CD14-positive monocyte (primary cell): ENCODE data around the gene DNAH3. TPM values are rescaled to one million over a fixed set of nuclear protein-coding genes. Genes with fewer than 3 reads are reported as not detected.

Experiments
- DNase-seq, 3 donors: peaks; one replicate each; pipeline ENCODE4 v3.0.0-alpha.2; 2011 to 2022
- H2AFZ ChIP-seq: 2 replicates; pipeline ENCODE4 v1.6.0; 2012; ENCODE audit warnings: mild to moderate bottlenecking, low read depth, low read length, inconsistent platforms; ENCODE audit not compliant: insufficient read depth, poor library complexity, severe bottlenecking
- H3K27ac ChIP-seq, 2 donors: 1 replicate in 1 of 2; 2 replicates in 1 of 2; pipeline ENCODE4 v1.5.1; 2012 to 2013; ENCODE audit warnings: low read length in 2 of 2, control low read depth in 1 of 2, inconsistent platforms in 1 of 2, low read depth in 1 of 2, mild to moderate bottlenecking in 1 of 2
- H3K27me3 ChIP-seq, 2 donors: one replicate each; pipeline versions ENCODE4 v1.6.0 to v1.6.1; 2011 to 2013; ENCODE audit warnings: low read length in 2 of 2; ENCODE audit not compliant: control insufficient read depth in 2 of 2, insufficient read depth in 2 of 2
- H3K36me3 ChIP-seq, 2 donors: replicated peaks in 1 of 2; 1 replicate in 1 of 2; 2 replicates in 1 of 2; pipeline versions ENCODE4 v1.5.1 to v1.6.1; 2012 to 2013; ENCODE audit warnings: low read length in 2 of 2, control low read depth in 1 of 2, inconsistent platforms in 1 of 2, mild to moderate bottlenecking in 1 of 2; ENCODE audit not compliant: insufficient read depth in 2 of 2, control insufficient read depth in 1 of 2
- H3K4me1 ChIP-seq, 2 donors: 1 replicate in 1 of 2; 2 replicates in 1 of 2; pipeline versions ENCODE4 v1.5.1 to v1.6.1; 2012 to 2013; ENCODE audit warnings: low read length in 2 of 2, control low read depth in 1 of 2, inconsistent platforms in 1 of 2, mild to moderate bottlenecking in 1 of 2, moderate library complexity in 1 of 2; ENCODE audit not compliant: insufficient read depth in 2 of 2, control insufficient read depth in 1 of 2
- H3K4me2 ChIP-seq: replicated peaks from 2 replicates; pipeline ENCODE3; 2012; ENCODE audit warnings: low read length, moderate library complexity, mild to moderate bottlenecking; ENCODE audit not compliant: poor library complexity, severe bottlenecking; ENCODE audit errors: extremely low read depth
- H3K4me3 ChIP-seq, 3 experiments: fragments of 200-600 bp in 1 of 3; sonication (generic) in 1 of 3; replicated peaks in 1 of 3; 1 replicate in 2 of 3; 2 replicates in 1 of 3; pipeline ENCODE4 v1.5.1; 2011 to 2013; ENCODE audit warnings: low read length in 3 of 3, mild to moderate bottlenecking in 3 of 3, control low read depth in 2 of 3, low read depth in 2 of 3, inconsistent platforms in 1 of 3, moderate library complexity in 1 of 3
- H3K79me2 ChIP-seq: 2 replicates; pipeline ENCODE4 v1.6.0; 2012; ENCODE audit warnings: mild to moderate bottlenecking, control low read depth, inconsistent platforms, low read length, moderate library complexity; ENCODE audit not compliant: insufficient read depth
- H3K9ac ChIP-seq: 2 replicates; pipeline ENCODE4 v1.6.0; 2017; ENCODE audit warnings: low read length, mild to moderate bottlenecking; ENCODE audit not compliant: insufficient read depth, poor library complexity, severe bottlenecking
- H3K9me3 ChIP-seq, 2 donors: replicated peaks in 1 of 2; 1 replicate in 1 of 2; 2 replicates in 1 of 2; pipeline versions ENCODE4 v1.5.1 to v1.6.1; 2012 to 2013; ENCODE audit warnings: low read length in 2 of 2, control low read depth in 1 of 2; ENCODE audit not compliant: control insufficient read depth in 1 of 2, insufficient read depth in 1 of 2
- H4K20me1 ChIP-seq: 2 replicates; pipeline ENCODE4 v1.6.0; 2012; ENCODE audit warnings: mild to moderate bottlenecking, low read length, control low read depth, moderate library complexity; ENCODE audit not compliant: insufficient read depth
- H3K27ac Mint-ChIP-seq, 7 donors: one replicate each; pipeline ENCODE4 v1.8.0; 2020; ENCODE audit warnings: mild to moderate bottlenecking in 7 of 7, mixed read lengths in 7 of 7, moderate library complexity in 6 of 7, inconsistent platforms in 2 of 7
- H3K27me3 Mint-ChIP-seq, 3 donors: one replicate each; pipeline ENCODE4 v1.8.0; 2021 to 2022; ENCODE audit warnings: low read depth in 3 of 3, mild to moderate bottlenecking in 3 of 3, mixed read lengths in 3 of 3, moderate library complexity in 3 of 3, inconsistent platforms in 1 of 3
- H3K36me3 Mint-ChIP-seq, 2 donors: one replicate each; pipeline ENCODE4 v1.8.0; 2020; ENCODE audit warnings: mixed read lengths in 2 of 2, inconsistent platforms in 1 of 2, mild to moderate bottlenecking in 1 of 2
- H3K4me1 Mint-ChIP-seq: one replicate; pipeline ENCODE4 v1.8.0; 2020; ENCODE audit warnings: mild to moderate bottlenecking, mixed read lengths
- H3K4me3 Mint-ChIP-seq, 2 donors: one replicate each; pipeline ENCODE4 v1.8.0; 2020; ENCODE audit warnings: mild to moderate bottlenecking in 2 of 2, mixed read lengths in 2 of 2, moderate library complexity in 1 of 2
- H3K9me3 Mint-ChIP-seq, 7 donors: one replicate each; pipeline ENCODE4 v1.8.0; 2020 to 2022; ENCODE audit warnings: mixed read lengths in 7 of 7, mild to moderate bottlenecking in 6 of 7, moderate library complexity in 6 of 7, inconsistent platforms in 2 of 7
- CTCF ChIP-seq: fragments of 200-600 bp; IDR thresholded peaks from one replicate; pipeline ENCODE4 v1.8.0; 2022; ENCODE audit warnings: antibody characterized with exemption, mild to moderate bottlenecking
- WGBS: methylation state at CpG from one replicate; pipeline ENCODE4 v1.1.5; 2013; ENCODE audit warnings: missing lambda C conversion rate; ENCODE audit not compliant: insufficient coverage; 5-methylcytosine and 5-hydroxymethylcytosine counted together
- intact Hi-C, 2 donors: fragments of 100-400 bp; cut with micrococcal nuclease; formaldehyde crosslinking; loops; one replicate each; pipeline versions ENCODE4 v1.15.0 to v1.15.1; 2023
- polyA plus RNA-seq, 3 donors: library from polyadenylated mRNA; depleted of rRNA in 1 of 3; unstranded in 2 of 3; stranded (reverse) in 1 of 3; fragments of 300-500 nt in 2 of 3; fragments of >200 nt in 1 of 3; fragmentation: Illumina TruSeq in 2 of 3; gene quantifications; 1 replicate in 2 of 3; 2 replicates in 1 of 3; pipeline ENCODE4 v1.2.3, GENCODE V29; 2012 to 2021

Gene DNAH3
- polyA plus RNA-seq, 3 donors = not detected

- H3K9ac ChIP-seq = no peak overlapping the region
- H3K27ac Mint-ChIP-seq = peak overlapping the region in 1 of 7 donors; percentile 51
Measured at GRCh38 chr16:21075252-21075651, 75.4 kb downstream of the DNAH3 start.

GRCh38 chr16:21072976-21073375, 77.7 kb downstream of the DNAH3 start:
- H3K27me3 Mint-ChIP-seq = peaks cover 0 to 4% (median 0%) of the 10 kb centered on the region in 3 donors
- Histone ChIP-seq H3K4me1 (no peaks in the 10 kb centered on the region), H2AFZ (no peak overlapping the region), H3K4me3 (no peak overlapping the region), H3K27ac (no peak overlapping the region), H3K4me2 (no peak overlapping the region), H3K9ac (no peak overlapping the region), H4K20me1 (no peaks in the 10 kb centered on the region), H3K9me3 (no peaks in the 10 kb centered on the region), H3K79me2 (no peaks in the 10 kb centered on the region), H3K36me3 (no peaks in the 10 kb centered on the region), H3K27me3 (no peaks in the 10 kb centered on the region)
- no peak for DNase-seq
- intact Hi-C loops = loop anchor here in 1 of 2 donors (10.0 kb wide), 1 partner anchor 58 kb away; no protein-coding TSS in a partner anchor
- peaks cover 6% of the 10 kb centered on the region for H3K4me1 Mint-ChIP-seq
- H3K4me3 Mint-ChIP-seq = no peak overlapping the region
- H3K9me3 Mint-ChIP-seq = peaks cover 0 to 5% (median 0%) of the 10 kb centered on the region in 7 donors
- TF ChIP-seq CTCF = no peak
- 75% methylated on average over 1 of the region's 1 CpG for WGBS
- no peaks in the 10 kb centered on the region for H3K36me3 Mint-ChIP-seq
- H3K27ac Mint-ChIP-seq = no peak overlapping the region

More at GRCh38 chr16:21075252-21075651, 75.4 kb downstream of the DNAH3 start:
- Histone ChIP-seq H3K36me3 (no peaks in the 10 kb centered on the region), H3K27ac (no peak overlapping the region), H3K4me3 (no peak overlapping the region), H2AFZ (no peak overlapping the region), H3K9me3 (no peaks in the 10 kb centered on the region), H3K79me2 (no peaks in the 10 kb centered on the region), H3K4me2 (no peak overlapping the region), H4K20me1 (no peaks in the 10 kb centered on the region), H3K27me3 (no peaks in the 10 kb centered on the region), H3K4me1 (no peaks in the 10 kb centered on the region)
- intact Hi-C loops = loop anchor here in 1 of 2 donors (10.0 kb wide), 1 partner anchor 60 kb away; no protein-coding TSS in a partner anchor
- 60% methylated on average over 5 of the region's 7 CpGs for WGBS
- Mint-ChIP-seq H3K36me3 (no peaks in the 10 kb centered on the region), H3K27me3 (peaks cover 0 to 4% (median 0%) of the 10 kb centered on the region in 3 donors), H3K4me3 (no peak overlapping the region), H3K4me1 (peaks cover 6% of the 10 kb centered on the region), H3K9me3 (peaks cover 0 to 5% (median 0%) of the 10 kb centered on the region in 7 donors)
- no peak for DNase-seq
- no peak for TF ChIP-seq CTCF
